DND-41 (cell line): Measurements from ENCODE around the gene SLC22A7.

ENCODE experiments used
- CTCF ChIP-seq: IDR thresholded peaks from 2 replicates; pipeline ENCODE4 v1.5.1; 2012; ENCODE audit warnings: borderline replicate concordance, low read length, moderate library complexity, mild to moderate bottlenecking; ENCODE audit not compliant: poor library complexity, severe bottlenecking; ENCODE audit errors: extremely low read depth
- EZH2 ChIP-seq: IDR thresholded peaks from 3 replicates; pipeline ENCODE4 v1.6.1; 2012; ENCODE audit warnings: borderline replicate concordance, low read depth, mild to moderate bottlenecking, moderate library complexity, low read length, inconsistent platforms; ENCODE audit not compliant: severe bottlenecking

- TF ChIP-seq CTCF (no peak), EZH2 (no peak)
These were observed 37.4 kb downstream of the SLC22A7 start for GRCh38 chr6:43335469-43335868.
